ENCODE results near the gene ZCCHC13. TPM values are rescaled to one million over a fixed set of nuclear protein-coding genes. Genes with fewer than 3 reads are reported as not detected.

ZCCHC13 gene
- total RNA-seq, 4 donors from 2014 or later: not detected

GRCh38 chrX:74272230-74272629 is 31.8 kb upstream of the ZCCHC13 start:
- Histone ChIP-seq H3K27me3 (no peaks in the 10 kb centered on the region), H3K36me3 (peaks cover 0 to 14% of the 10 kb centered on the region in 2 donors), H3K4me3 (no peak overlapping the region), H3K9me3 (no peaks in the 10 kb centered on the region), H3K4me1 (peaks cover 24% of the 10 kb centered on the region in 2 donors), H3K27ac (peak overlapping the region; percentile 71 to 80 (median 78))
- intact Hi-C loops (cut with DNase I; ENCODE audit: low total_unique reads): no loop called here
- no peak for TF ChIP-seq POLR2A (IDR thresholded peaks at IDR 0.05)
- in situ Hi-C loops (cut with MboI; ENCODE audit: low sequenced_read_pairs in 4 of 4): no loop called here
- ATAC-seq (no peak), DNase-seq (no peak)

GRCh38 chrX:74274516-74274915 is 29.5 kb upstream of the ZCCHC13 start:
- Histone ChIP-seq H3K9me3 (no peaks in the 10 kb centered on the region), H3K27me3 (no peaks in the 10 kb centered on the region), H3K36me3 (peaks cover 0 to 18% of the 10 kb centered on the region in 2 donors), H3K4me1 (peaks cover 22 to 24% of the 10 kb centered on the region in 2 donors), H3K4me3 (no peak overlapping the region), H3K27ac (no peak overlapping the region)
- intact Hi-C loops (cut with DNase I; ENCODE audit: low total_unique reads): no loop called here
- TF ChIP-seq POLR2A (IDR thresholded peaks at IDR 0.05): no peak
- TF ChIP-seq CTCF (IDR thresholded peaks at IDR 0.05 in 4 of 5, conservative IDR thresholded peaks at IDR 0.05 in 1 of 5): no peak
- ATAC-seq (no peak), DNase-seq (no peak)
- in situ Hi-C loops (cut with MboI; ENCODE audit: low sequenced_read_pairs in 4 of 4): no loop called here

GRCh38 chrX:74277320-74277719 is 26.7 kb upstream of the ZCCHC13 start:
- ATAC-seq (no peak), DNase-seq (no peak)
- Histone ChIP-seq H3K27me3 (no peaks in the 10 kb centered on the region), H3K4me3 (no peak overlapping the region), H3K4me1 (peaks cover 3 to 5% of the 10 kb centered on the region in 2 donors), H3K36me3 (peaks cover 0 to 33% of the 10 kb centered on the region in 2 donors), H3K27ac (no peak overlapping the region), H3K9me3 (no peaks in the 10 kb centered on the region)
- TF ChIP-seq CTCF (IDR thresholded peaks at IDR 0.05 in 4 of 5, conservative IDR thresholded peaks at IDR 0.05 in 1 of 5): no peak
- no peak for TF ChIP-seq POLR2A (IDR thresholded peaks at IDR 0.05)
- in situ Hi-C loops (cut with MboI; ENCODE audit: low sequenced_read_pairs in 4 of 4) (no loop called here), intact Hi-C loops (cut with DNase I; ENCODE audit: low total_unique reads) (no loop called here)

- in situ Hi-C loops (cut with MboI; ENCODE audit: low sequenced_read_pairs in 4 of 4): no loop called here
- intact Hi-C loops (cut with DNase I; ENCODE audit: low total_unique reads): no loop called here
- no peaks in the 10 kb centered on the region for H3K27me3 ChIP-seq
- no peak for ATAC-seq
- TF ChIP-seq CTCF (IDR thresholded peaks at IDR 0.05 in 4 of 5, conservative IDR thresholded peaks at IDR 0.05 in 1 of 5) (no peak), POLR2A (IDR thresholded peaks at IDR 0.05) (no peak)
- no peaks in the 10 kb centered on the region for H3K9me3 ChIP-seq
- H3K4me1 ChIP-seq: peaks cover 2 to 5% of the 10 kb centered on the region in 2 donors
- H3K27ac ChIP-seq: no peak overlapping the region
- peaks cover 0 to 33% of the 10 kb centered on the region in 2 donors for H3K36me3 ChIP-seq
- DNase-seq: no peak
- H3K4me3 ChIP-seq: no peak overlapping the region
Observed at GRCh38 chrX:74277846-74278245, 26.1 kb upstream of the ZCCHC13 start.

GRCh38 chrX:74280759-74281158 is 23.2 kb upstream of the ZCCHC13 start:
- no peak overlapping the region for H3K4me3 ChIP-seq
- peak overlapping the region in 1 of 4 donors; percentile 98 for H3K27ac ChIP-seq
- no peak for TF ChIP-seq CTCF (IDR thresholded peaks at IDR 0.05 in 4 of 5, conservative IDR thresholded peaks at IDR 0.05 in 1 of 5)
- H3K27me3 ChIP-seq: no peaks in the 10 kb centered on the region
- ATAC-seq (no peak), DNase-seq (no peak)
- peaks cover 14 to 19% of the 10 kb centered on the region in 2 donors for H3K4me1 ChIP-seq
- H3K9me3 ChIP-seq: no peaks in the 10 kb centered on the region
- intact Hi-C loops (cut with DNase I; ENCODE audit: low total_unique reads) (no loop called here), in situ Hi-C loops (cut with MboI; ENCODE audit: low sequenced_read_pairs in 4 of 4) (no loop called here)
- H3K36me3 ChIP-seq: peaks cover 0 to 22% of the 10 kb centered on the region in 2 donors
